Astrocyte of the hippocampus (primary cell): ENCODE results near the gene GALNS.
"Not testable (repeated sequence)": the region's sequence is repeated elsewhere in the genome, so short reads cannot be mapped to it uniquely, and the experiment has no call there.

Experiments used
- DNase-seq: peaks from one replicate; pipeline ENCODE4 v3.0.0; 2011; ENCODE audit warnings: low read depth, low spot score

Gene GALNS, protein sequence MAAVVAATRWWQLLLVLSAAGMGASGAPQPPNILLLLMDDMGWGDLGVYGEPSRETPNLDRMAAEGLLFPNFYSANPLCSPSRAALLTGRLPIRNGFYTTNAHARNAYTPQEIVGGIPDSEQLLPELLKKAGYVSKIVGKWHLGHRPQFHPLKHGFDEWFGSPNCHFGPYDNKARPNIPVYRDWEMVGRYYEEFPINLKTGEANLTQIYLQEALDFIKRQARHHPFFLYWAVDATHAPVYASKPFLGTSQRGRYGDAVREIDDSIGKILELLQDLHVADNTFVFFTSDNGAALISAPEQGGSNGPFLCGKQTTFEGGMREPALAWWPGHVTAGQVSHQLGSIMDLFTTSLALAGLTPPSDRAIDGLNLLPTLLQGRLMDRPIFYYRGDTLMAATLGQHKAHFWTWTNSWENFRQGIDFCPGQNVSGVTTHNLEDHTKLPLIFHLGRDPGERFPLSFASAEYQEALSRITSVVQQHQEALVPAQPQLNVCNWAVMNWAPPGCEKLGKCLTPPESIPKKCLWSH

DNA sequence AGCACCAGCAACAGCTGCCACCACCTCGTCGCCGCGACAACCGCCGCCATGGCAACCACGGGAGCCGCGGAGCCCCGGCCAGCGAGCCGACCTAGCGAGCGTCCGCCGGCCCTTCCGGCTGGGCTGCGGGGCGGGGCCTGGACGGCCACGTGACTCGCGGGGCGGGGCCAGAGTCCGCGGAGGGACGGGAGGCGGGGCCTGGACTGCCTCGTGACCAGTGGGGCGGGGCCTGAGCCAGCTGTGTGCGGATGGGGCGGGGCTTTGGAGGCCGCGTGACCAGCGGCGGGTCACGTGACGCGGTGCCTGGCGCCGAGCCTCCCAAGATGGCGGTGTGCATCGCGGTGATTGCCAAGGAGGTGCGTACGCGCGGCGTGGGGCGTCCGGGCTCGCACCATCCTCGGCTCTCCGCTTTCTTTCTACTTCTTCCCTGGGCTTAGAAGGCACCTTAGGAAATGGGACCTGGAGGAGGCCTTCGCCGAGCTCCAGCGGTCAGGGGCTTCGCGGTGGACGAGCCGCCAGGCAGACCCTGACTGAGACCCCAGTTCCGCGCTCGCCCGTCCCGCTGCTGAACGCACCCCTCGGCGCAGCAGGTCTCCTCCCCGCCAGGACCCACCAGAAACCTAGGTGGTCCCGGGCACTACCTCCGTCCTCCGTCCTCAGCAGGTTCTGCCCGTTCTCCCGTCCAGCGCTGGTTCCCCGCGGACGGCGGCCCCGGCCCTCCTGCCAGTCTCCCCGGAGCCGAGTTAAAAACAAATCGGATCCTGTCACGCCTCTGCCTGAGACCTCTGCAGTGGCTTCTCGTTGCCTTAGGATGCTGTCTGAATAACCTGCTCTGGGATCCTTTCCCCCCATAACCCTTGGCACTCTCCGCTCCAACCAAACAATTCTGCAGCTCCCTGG lies at the start of gene GALNS, which contains the start of gene TRAPPC2L:
TSS of gene GALNS (minus strand) at position 120 of the 900 bp plus-strand sequence. CDS start at position 50, 70 bp downstream.
TSS of gene TRAPPC2L (plus strand) at position 300 of the 900 bp plus-strand sequence. CDS start at position 324, 24 bp downstream.
- DNase-seq, result peak; percentile 99

DNA sequence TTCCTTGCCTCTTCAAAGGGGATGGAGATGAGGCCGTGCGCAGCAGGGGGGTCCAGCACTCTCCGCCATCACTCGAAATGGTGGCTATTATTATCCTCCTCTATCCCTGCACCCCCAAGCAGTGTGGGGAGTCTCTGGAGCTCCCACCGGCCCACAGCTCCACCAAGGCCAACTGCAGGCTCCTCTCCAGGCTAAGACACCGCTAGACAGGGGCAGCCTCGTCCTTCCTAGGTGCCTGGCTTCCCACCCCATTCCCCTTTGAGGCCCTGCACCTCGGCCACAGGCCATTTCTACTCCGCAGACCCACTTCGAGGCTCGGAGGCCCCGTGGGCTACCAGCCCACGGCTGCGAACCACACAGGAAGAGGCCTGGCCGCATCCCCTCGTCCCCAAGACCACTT lies 49.3 kb upstream of the GALNS start:
- DNase-seq, result no peak

DNA sequence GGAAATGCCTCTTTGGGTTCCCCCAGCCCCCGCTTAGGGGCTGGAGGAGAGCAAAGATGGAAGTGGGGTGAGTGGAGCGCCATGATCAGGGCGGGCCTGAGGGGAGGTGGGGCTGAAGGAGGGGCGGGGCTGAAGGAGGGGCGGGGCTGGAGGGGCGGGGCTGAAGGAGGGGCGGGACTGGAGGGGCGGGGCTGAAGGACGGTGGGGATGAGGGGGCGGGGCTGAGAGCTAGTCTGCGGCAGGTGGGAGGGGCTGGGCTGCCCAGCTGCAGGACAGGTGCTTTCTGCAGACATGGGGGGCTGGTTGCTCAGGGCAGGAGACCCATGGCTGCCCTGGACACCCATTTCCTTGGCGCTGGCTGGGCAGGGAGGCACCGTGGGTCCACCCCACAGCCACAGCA lies 48.8 kb upstream of the GALNS start:
- DNase-seq, result no peak

DNA sequence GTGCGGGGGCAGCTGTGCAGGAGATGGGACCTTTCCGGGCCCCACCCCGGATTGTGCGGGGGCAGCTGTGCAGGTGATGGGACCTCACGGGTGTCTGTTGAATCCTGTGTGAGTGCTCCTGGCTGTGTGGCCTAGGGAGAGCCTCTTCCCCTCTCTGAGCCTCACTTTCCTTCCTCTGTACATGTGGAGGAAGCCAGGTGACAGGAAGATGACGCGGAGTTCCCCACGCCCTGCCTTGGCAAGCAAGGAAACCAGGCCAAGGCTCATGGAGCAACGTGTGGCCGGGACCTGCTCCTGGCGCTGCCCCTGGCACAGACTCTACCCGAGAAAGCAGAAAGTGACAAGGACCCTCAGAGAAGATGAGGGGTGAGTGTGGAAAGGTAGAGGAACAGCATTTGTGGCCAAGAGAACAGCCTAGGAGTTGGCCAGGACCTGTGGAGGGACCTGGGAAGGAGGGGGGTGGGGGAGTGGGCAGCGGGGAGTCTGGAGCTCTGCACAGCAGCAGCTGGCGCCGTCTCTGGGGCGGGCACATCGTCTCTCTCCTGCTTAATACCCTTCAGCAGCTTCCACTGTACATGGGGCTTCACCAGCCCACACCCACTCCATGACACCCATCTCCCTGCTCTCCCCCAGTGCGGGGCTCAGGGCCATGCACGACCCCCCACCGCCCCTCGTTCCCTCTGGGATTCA lies 48.1 kb upstream of the GALNS start:
- DNase-seq, result no peak

DNA sequence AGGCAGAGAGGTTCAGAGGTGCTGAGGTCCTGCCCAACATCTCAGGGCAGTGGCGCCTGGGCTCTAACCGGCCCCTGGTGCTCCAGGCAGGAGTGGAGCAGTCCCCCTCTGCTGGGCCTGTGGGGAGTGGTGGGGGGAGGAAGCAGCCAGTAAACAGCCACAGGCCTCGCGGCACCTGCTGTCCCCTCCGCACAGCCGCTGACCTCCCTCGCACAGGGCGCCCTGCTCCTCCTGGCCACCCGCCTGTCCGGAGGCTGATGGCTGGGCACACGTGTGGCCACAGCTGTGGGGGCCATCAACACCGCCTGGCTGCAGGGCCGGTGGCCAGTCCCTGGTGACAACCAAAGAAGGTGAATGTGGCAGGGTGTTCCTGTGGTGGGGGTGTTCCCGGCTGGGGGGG lies 46.5 kb upstream of the GALNS start:
- no peak for DNase-seq

DNA sequence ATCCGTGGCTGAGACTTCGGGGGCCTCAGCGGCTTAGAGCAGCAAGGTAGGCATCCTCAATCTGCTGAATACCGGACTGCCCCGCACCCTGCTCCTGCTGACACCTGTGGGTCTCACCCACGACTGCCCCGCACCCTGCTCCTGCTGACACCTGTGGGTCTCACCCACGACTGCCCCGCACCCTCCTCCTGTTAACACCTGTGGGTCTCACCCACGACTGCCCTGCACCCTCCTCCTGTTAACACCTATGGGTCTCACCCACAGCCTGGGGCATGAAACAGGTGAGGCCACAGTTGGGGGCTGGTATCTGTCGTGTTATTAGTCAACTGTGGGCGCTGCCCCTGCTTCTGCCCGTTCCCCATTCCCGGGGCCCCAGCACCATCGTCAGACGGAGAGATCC lies 46.0 kb upstream of the GALNS start:
- no peak for DNase-seq

DNA sequence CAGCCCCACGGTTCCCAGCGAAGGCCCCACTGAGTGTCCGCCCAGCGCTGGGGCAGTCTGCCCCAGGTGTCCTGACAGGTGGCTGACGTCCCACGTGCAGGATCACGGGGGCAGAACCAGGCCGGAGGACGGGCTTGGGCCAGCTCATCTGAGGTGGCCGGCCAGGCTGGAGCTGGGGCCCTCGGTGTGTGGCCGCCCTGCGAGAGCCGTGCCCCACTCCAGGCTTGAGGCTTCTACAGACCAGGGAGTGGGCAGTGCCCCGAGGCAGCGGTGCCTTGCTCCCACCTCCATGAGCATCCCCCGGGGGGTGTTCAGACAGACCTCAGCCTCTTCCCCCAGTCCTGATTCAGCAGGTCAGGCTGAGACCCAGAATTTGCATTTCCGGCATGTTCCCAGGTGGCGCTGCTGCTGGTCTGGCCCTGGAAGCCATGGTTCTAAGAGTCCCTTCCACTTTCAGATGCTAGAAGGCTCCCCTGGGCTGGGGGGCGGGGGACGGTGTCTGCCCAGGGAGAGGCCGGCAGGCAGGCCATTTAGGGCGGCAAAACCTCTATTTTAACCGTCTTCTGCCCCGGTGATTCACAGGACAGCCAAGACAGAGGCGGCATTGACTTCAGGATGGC lies 45.1 kb upstream of the GALNS start:
- no peak for DNase-seq

DNA sequence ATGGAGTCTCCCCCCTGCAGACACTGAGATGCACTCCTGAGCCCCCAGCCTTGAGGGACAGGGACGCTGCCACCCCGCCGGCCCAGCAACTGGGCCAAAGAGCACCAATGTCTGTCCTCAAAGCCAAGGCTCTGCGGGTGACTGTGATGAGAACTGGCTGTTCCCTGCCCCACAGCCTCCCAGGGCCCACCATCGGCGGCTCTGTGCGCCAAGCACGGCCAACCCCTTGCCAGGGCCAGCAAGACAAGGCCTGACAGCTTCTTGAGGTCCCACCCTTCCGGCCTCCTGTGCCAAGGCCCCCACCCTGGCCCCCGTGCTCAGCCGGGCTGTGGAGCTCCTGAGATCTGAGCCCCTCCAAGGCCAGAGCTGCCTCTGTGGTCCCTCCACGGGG lies 43.9 kb upstream of the GALNS start:
- no peak for DNase-seq

DNA sequence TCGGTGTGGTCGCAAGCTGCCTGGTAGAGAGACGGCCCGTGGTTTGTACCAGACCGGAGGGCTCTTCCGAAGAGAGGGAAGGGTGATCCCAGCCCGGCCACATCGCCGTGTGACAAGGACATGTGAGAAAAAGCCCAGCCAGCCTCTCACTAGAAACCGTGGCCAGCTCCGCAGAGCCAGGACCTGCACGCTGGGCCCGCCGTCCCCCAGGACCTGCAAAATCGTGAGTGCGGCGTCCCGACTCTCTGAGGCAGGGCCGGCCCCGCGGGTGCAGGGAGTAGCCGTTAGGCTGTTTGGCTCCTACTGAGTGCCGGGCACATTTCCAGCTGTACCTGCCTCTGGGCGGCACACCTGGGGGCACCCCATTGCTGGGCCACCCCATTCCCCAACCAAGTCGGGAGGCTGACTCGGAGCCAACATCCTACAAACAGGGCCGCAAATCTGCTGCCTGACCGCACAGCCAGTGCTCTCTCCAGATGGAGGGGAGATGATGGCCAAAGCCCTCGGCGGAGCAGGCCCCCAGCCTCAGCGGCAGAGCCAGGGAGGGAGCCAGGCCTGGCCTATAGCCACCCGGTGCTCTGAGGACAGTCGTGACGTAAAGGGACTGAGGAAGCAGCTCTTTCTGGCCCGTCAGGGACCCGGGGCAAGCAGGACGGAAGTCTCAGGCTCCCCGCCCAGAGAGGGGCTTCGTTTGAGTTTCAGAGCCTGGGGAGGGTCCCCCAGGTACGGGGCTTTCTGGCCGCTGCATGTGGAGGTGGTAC lies 43.3 kb upstream of the GALNS start:
- no peak for DNase-seq

DNA sequence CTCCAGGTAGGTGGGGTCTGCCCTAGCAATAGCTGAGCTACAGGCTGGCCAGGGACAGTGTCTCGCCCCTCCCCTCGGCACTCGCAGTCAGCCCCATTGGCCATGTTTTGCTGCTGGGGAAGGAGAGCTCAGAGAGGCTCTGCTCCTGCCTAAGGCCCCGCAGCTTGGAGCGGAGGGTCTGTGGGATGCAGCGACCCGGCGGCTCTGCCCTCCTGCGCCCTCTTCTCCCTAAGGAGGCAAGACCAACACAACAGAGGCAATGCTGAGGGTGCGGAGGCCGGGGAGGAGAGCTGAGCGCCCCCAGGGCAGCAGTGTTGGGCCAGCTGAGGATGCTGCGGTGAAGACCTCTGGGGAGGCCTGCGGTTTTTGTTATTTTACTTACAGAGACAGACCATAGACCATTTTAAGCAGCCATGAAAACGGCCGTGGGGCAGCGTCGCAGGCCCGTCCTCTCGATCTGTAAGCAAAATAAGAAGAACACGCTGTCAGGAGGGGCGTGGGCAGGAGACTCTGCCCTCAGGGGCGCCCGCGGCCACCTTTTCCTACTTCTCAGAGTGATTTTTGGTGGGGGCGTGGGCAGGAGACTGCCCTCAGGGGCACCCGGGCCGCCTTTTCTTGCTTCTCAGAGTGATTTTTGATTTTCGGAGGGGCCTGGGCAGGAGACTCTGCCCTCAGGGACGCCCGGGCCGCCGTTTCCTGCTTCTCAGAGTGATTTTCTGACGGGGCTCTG lies 41.1 kb upstream of the GALNS start:
- no peak for DNase-seq

DNA sequence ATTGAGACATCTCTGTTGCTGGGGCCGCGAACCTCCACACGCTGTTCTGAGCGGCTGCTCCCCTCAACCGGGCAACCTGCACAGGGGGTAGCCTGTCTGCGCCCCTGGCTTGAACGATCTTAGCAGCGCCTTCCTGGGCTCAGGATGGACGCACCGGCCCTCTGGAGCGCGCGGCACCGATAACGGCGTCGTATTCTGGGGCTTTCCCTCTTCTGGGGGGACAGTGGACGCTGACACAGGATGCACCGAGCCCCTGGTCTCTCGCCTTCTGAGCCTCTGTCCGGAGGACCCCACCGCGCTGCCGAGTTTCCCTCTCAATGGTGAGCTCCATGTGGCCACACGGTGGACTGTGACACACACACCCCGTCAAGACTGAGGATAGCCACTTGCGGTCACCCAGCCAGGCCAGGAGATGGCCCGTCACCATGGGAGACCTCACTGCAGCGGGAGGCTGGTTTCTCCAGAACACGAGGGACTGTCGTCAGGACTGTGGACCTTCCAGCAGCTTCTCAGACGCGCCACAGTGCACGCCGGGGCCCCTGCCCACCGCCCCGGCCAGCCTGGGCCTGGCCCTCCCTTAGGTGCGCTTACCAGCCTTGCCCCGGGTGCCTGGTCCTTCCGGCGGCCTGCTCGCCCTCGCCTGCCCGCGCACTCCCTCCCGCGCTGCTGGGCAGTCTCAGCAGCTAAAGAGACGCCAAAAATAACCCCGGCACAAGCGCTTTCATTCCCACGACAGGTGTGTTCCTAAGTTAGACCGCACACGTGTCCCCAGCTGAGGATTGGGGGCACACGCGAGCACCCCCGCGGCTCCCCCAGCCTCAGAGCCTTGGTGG lies 39.7 kb upstream of the GALNS start:
- no peak for DNase-seq

DNA sequence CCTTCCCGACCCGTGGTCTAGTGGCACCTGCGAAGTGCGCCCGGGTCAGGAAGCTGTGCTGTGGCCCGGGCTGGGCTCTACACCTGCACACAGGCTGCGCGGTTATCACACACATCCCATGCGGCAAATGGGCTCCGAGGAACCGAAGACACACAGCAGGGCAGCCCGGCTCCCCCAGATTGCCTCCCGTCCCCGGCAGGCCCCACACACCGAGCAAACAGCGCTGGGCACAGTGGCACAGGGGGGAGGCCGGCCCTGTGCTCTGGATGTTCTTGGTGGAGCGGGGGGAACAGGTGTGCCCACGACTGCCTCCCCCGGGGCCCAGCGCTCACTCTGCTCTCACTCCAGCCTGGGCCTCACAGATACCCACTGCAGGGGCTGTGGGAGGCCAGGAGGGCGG lies 38.6 kb upstream of the GALNS start:
- DNase-seq, result no peak

DNA sequence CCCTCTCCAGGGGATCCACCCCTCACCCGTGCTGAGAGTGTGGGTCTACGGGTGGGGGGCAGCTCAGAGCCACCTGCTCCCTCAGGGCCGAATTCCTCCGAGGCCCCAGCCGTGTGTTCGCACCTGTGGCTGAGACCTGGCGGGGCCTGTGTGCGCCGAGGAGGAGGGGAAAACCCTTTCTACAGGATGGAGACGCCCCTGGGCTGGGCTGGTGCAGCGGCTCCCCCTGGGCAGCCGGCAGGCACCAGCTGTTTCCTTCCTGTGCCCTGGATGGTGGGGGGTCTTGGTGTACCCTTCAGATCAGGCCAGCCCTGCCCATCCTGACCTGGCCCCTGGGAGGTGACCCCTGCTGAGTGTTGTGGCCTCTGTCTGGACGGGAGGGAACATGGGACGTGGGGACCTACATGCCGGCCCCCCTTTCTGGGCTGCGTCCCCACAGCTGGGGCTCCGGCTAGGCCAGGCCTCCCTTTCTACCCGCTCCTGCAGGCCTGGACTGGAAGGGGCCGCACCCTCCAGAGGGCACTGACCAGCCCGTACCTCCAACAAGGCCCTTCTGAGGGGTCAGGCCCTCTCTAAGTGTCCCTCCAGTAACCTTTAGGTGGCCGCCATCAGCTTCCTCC lies 38.0 kb upstream of the GALNS start:
- DNase-seq, result no peak

DNA sequence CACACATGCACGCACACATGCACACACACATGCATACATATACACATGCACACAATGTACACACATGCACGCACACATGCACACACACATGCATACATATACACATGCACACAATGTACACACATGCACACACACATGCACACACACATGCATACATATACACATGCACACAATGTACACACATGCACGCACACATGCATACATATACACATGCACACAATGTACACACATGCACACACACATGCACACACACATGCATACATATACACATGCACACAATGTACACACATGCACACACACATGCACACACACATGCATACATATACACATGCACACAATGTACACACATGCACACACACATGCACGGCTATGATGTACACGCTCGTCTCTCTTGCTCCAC lies 37.5 kb upstream of the GALNS start:
- DNase-seq, result not testable (repeated sequence)

DNA sequence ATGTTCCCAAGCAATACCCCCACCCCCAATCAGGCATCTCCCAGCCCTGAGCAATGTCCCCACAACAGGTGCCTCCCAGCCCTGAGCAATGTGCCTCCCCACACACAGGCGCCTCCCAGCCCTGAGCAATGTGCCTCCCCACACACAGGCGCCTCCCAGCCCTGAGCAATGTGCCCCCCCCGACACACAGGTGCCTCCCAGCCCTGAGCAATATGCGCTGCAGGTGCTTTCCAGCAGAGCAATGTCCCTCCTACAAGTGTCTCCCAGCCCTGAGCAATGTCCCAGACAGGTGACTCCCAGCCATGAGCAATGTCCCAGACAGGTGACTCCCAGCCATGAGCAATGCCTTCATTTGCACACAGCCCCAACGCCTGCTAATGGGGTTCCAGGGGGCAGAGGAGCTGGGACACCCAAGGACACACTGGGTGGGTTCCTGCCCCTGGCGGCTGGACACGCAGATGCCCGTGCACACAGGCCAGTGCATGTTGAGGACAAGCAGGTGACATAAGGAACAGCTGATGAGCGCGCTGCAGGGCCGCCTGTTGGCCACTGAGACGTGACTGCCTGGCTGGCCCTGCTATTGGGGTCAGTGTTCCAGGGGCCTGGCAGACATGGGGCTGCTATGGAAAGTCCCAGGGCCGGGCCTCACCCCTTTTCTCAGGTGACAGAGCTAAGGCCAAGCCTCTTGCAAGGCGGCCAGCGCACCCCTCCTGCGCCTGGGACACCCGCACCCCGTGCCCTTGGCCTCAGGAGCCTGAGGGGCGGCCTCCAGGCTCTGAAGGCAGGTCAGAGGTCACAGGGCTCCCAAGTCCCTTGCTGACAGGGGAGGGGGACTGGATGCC lies 36.6 kb upstream of the GALNS start:
- no peak for DNase-seq

DNA sequence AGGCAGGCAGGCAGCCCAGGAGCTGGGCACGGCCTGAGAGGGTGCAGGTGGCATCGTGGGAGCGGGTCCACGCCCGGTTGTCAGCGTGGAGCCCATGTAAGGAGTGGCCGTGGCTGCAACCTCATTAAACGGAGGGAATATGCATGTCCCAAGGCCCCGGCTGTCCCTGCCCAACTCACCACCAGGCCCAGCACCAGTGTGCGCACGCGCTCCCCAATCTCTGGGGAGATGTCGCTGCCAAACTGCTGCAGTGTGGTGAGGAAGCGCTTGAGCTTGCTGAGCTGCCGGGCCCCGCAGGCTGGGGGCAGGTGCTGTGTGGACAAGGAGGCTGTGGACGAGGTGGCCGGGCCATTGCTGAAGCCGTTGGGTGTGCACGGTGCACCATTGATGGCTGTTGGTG lies 35.3 kb upstream of the GALNS start:
- DNase-seq, result no peak

DNA sequence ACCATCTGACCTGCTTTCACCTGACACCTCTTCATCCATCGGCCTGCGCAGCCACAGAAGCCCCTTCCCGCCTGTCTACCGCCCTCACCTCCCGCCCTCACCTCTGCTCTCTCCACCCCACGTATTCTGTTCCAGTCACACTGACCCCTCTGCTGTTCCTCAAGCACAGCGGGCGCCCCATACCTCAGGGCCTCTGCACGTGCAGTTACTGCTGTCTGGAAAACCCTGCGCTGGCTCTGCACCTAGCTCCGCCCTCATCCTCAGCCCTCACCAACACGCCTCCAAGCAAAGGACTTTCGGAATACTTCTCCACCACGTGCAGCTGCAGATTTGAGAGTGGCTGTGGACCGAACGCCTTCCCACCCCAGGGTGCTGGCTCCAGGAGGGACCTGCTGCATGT lies 34.3 kb upstream of the GALNS start:
- DNase-seq, result no peak
